ENCODE measurements around the gene ETV6.

The ETV6 gene

GRCh38 chr12:11825278-11825677 is 175.8 kb downstream of the ETV6 start:
- Histone ChIP-seq H3K4me2 (peak overlapping the region; percentile 6; the same call in 1 of the 2 replicates), H3K36me3 (ENCODE audit: insufficient read depth) (no peaks in the 10 kb centered on the region), H2AFZ (ENCODE audit: low read depth) (no peak overlapping the region)

GRCh38 chr12:11826574-11826973 is 177.1 kb downstream of the ETV6 start:
- no peaks in the 10 kb centered on the region for H3K79me2 ChIP-seq (ENCODE audit: insufficient read depth, low read depth)
- H3K27me3 ChIP-seq (ENCODE audit: insufficient read depth, low read depth), result no peaks in the 10 kb centered on the region
- H3K4me3 ChIP-seq (IDR thresholded peaks at IDR 0.05; ENCODE audit: insufficient read depth, low read depth, low read length), result no peak overlapping the region
- no peaks in the 10 kb centered on the region for H4K20me1 ChIP-seq (ENCODE audit: insufficient read depth)
- no peak for TF ChIP-seq CTCF (conservative IDR thresholded peaks at IDR 0.05; ENCODE audit: low read depth, low read length)
- H3K27ac ChIP-seq, result peak overlapping the region; percentile 31; the same call in 1 of the 2 replicates
- H3K4me1 ChIP-seq (ENCODE audit: low read depth, poor library complexity, severe bottlenecking), result peaks cover 100% of the 10 kb centered on the region
- peak overlapping the region; percentile 67 for H3K4me2 ChIP-seq
- H2AFZ ChIP-seq (ENCODE audit: low read depth), result no peak overlapping the region
- no peak overlapping the region; the same call in 1 of the 2 replicates for H3K9ac ChIP-seq
- H3K36me3 ChIP-seq (ENCODE audit: insufficient read depth), result no peaks in the 10 kb centered on the region

More at GRCh38 chr12:11825278-11825677, 175.8 kb downstream of the ETV6 start:
- H3K27ac ChIP-seq, result no peak overlapping the region
- no peaks in the 10 kb centered on the region for H3K79me2 ChIP-seq (ENCODE audit: insufficient read depth, low read depth)
- H3K4me3 ChIP-seq (IDR thresholded peaks at IDR 0.05; ENCODE audit: insufficient read depth, low read depth, low read length), result no peak overlapping the region
- no peaks in the 10 kb centered on the region for H3K27me3 ChIP-seq (ENCODE audit: insufficient read depth, low read depth)
- no peak for TF ChIP-seq CTCF (conservative IDR thresholded peaks at IDR 0.05; ENCODE audit: low read depth, low read length)
- H3K4me1 ChIP-seq (ENCODE audit: low read depth, poor library complexity, severe bottlenecking), result peaks cover 100% of the 10 kb centered on the region
- H4K20me1 ChIP-seq (ENCODE audit: insufficient read depth), result no peaks in the 10 kb centered on the region
- H3K9ac ChIP-seq, result no peak overlapping the region

- H3K27ac ChIP-seq, result peak overlapping the region; percentile 31; the same call in 1 of the 2 replicates
- no peaks in the 10 kb centered on the region for H3K36me3 ChIP-seq (ENCODE audit: insufficient read depth)
- TF ChIP-seq CTCF (conservative IDR thresholded peaks at IDR 0.05; ENCODE audit: low read depth, low read length), result no peak
- no peaks in the 10 kb centered on the region for H3K79me2 ChIP-seq (ENCODE audit: insufficient read depth, low read depth)
- H3K4me1 ChIP-seq (ENCODE audit: low read depth, poor library complexity, severe bottlenecking), result peaks cover 100% of the 10 kb centered on the region
- H3K9ac ChIP-seq, result peak overlapping the region; percentile 25; the same call in 1 of the 2 replicates
- H2AFZ ChIP-seq (ENCODE audit: low read depth), result 0 out of 2 replicates have a peak overlapping the region, but pooled peaks have one; percentile 8
- peak overlapping the region; percentile 67 for H3K4me2 ChIP-seq
- H4K20me1 ChIP-seq (ENCODE audit: insufficient read depth), result no peaks in the 10 kb centered on the region
- no peaks in the 10 kb centered on the region for H3K27me3 ChIP-seq (ENCODE audit: insufficient read depth, low read depth)
- H3K4me3 ChIP-seq (IDR thresholded peaks at IDR 0.05; ENCODE audit: insufficient read depth, low read depth, low read length), result no peak overlapping the region
Measured at GRCh38 chr12:11827091-11828061, 177.9 kb downstream of the ETV6 start.

GRCh38 chr12:11829764-11830194 is 180.3 kb downstream of the ETV6 start:
- Histone ChIP-seq H3K9ac (peak overlapping the region; percentile 33; the same call in 1 of the 2 replicates), H3K79me2 (ENCODE audit: insufficient read depth, low read depth) (no peaks in the 10 kb centered on the region), H3K27ac (peak overlapping the region; percentile 73), H4K20me1 (ENCODE audit: insufficient read depth) (no peaks in the 10 kb centered on the region), H3K27me3 (ENCODE audit: insufficient read depth, low read depth) (no peaks in the 10 kb centered on the region), H2AFZ (ENCODE audit: low read depth) (peak overlapping the region; percentile 41), H3K36me3 (ENCODE audit: insufficient read depth) (no peaks in the 10 kb centered on the region), H3K4me1 (ENCODE audit: low read depth, poor library complexity, severe bottlenecking) (peaks cover 96% of the 10 kb centered on the region), H3K4me2 (peak overlapping the region; percentile 83), H3K4me3 (IDR thresholded peaks at IDR 0.05; ENCODE audit: insufficient read depth, low read depth, low read length) (no peak overlapping the region)
- TF ChIP-seq CTCF (conservative IDR thresholded peaks at IDR 0.05; ENCODE audit: low read depth, low read length), result no peak

Data from KMS-11 (cell line).